ENCODE measurements around the gene RACK1.

Gene RACK1

GRCh38 chr5:181259283-181259682, 15.6 kb upstream of the RACK1 start:
- DNase-seq: no peak

- DNase-seq: no peak
Measured at GRCh38 chr5:181258576-181258975, 14.9 kb upstream of the RACK1 start.

DNA sequence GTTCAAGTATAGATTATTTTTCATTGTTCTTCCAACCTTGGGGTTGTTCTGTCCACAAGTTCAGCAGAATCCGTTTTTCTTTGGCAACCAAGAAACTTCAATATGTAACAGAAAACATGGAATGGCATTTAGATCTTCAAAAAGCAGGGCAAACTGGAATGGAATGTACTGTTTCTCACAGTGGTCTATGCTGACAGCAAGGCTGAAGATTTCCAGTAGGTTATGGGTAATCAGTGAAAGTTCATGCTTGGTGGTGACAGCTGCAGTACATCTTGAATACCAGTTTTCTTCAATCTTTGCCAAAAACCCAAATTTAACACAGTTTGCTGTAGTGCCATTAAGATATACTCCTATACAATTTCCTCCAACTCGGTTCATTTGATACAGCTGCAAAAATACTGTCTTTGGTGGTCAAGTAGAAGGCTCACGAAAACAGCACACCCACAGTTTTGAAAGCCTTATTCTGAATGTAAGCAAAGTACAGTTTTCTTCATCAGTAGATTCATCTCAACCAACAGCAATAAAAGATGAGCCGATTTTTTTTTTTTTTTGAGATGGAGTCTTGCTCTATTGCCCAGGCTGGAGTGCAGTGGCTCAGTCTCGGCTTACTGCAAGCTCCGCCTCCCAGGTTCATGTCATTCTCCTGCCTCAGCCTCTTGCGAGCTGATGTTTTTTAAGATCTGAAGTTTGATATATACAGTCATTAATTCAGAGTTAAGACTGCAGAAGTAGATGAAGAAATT, 12.3 kb upstream of the RACK1 start:
- DNase-seq: no peak

GRCh38 chr5:181255276-181255675, 11.6 kb upstream of the RACK1 start:
- DNase-seq: no peak

DNA sequence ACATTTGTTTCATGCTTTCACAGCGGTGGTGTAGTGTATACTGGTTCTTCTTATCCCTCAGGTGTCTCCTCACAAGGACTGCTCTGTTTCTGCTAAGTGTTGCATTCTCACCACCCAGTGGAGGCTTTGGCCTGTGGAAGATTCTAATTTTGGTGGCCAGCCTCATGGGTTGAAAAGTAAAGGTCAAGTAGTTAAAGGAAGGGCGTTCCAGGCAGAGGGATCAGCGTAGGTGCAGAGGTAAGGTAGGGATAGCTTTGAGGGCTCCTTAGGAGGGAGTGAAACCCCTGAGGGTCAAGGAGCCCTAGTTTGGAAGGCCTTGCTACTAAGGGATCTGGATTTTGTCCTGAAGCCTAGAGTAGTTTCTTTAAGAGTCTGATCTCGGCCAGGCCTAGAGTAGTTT, 4.6 kb upstream of the RACK1 start:
- no peak for DNase-seq

DNA sequence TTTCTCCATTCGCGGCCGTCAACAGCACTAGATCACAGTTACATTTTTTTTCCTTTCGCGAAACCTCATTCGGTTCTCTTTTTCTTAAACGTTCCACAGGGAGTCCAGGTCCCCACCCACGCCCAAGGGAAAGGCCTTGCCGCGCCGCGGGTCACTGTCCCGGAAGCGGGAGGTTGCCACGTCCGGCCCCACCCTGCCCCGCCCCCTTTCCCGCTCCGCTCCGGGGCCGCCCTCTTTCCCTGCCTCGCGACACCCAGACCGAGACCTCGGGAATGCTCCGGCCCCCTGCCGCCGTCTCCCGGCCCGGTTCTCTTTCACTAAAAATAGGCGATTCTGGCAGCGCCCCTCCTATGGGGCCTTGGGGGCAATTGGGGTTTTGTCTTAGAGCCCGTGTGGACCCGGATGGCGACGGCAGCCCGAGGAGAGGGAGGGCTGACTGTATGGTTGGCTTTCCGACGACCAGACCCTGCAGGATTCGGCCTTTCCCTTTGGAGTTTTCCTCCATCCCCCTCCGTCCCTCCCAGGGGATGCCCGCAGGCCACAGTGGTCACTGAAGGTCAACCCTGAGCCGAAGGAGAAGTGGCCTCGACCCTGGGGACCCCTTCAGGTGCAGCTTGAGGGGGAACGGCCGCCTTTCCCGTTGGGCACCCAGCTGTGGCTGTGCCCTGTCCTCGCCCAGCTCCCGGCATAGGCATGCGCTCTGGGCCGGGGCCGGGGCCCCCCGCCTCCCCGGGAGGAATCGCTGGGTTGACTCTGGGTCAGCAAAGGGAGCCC, 2.8 kb upstream of the RACK1 start:
- DNase-seq: peak; percentile 98

DNA sequence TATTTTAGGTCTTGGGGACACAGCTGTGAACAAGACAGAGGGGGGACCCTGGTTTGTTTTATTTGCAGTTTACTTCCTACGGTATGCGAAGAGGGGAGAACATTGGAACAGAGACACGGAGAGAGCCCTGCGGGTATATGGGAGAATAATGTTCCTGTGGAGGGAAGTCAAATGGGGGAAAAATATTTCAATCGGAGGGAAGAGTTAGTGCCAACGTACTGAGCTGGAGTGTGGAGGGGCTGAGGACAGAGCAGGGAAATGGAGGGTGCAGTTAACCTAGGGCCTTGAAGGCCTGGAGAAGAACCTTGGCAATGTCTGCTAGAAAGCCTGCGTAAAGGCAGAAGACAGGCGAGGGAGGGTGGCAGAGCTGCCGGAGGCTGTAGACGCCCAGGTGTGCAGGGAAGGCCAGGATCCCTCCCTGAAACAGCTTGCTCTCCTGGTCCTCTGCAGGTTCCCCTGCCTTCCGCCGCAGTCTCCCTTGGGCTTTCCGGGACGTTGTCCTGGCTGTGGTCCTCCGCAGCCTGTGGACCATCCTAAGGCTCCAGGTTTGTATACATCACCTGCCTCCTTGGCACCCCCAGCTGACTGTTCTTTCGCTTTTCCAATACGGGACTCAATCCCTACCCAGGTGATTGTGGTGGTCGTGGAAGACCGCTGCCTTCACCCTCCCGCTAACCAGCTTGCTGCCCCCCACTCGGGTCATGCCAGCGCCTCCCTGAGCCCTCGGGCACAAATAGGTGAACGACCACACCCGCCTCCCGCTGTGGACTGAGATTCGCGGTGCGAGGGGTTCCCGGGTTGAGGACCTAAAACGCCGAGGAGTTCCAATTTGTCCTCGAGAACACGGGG, 1.9 kb upstream of the RACK1 start:
- DNase-seq: no peak

- peak; percentile 36 for DNase-seq
Measured at GRCh38 chr5:181243018-181243563, 615 bp downstream of the RACK1 start.

- no peak for DNase-seq
Measured at GRCh38 chr5:181242031-181242451, 1.7 kb downstream of the RACK1 start.

DNA sequence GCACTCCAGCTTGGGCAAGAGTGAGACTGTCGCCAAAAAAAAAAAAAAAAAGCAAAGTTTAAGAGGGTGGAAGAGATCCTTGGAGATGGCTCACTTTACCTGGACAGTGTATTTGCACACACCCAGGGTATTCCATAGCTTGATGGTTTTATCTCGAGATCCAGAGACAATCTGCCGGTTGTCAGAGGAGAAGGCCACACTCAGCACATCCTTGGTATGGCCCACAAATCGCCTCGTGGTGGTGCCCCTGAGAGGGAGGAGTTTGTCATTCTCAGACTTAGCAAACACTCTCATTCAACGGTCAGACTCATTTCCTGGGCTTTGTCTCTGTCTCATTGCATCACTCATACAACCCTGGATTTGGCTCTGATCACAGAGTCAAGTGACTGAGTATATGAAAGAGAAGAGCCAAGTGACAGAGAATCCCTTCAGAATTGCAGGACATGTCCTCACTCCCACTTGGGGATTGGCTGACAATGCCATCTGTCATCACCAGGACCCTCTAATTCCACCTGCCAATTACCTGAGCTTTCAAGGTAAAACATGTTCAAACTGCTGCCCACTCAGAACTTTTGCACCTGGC, 2.2 kb downstream of the RACK1 start:
- DNase-seq: peak; percentile 93

DNA sequence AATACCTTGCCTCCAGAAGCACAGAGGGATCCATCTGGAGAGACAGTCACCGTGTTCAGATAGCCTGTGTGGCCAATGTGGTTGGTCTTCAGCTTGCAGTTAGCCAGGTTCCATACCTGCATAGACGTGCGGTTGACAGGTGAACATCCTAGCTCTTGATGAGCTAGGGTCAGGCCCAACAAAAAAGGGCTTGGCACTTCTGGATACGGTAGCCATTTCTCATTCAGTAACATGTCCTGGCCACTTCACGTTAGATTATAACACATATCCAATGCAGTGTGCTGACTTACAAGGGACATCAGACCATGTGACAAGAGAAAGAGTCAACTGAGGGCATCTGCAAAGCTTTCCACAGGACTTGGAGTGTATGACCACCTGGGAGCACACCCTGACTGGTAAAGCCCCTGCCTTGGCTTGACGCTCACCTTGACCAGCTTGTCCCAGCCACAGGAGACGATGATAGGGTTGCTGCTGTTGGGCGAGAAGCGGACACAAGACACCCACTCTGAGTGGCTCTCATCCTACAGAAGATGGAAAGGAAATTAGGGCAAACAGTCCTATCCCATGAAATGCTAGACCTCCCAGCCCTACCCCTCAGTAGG, 4.5 kb downstream of the RACK1 start:
- DNase-seq: no peak

DNA sequence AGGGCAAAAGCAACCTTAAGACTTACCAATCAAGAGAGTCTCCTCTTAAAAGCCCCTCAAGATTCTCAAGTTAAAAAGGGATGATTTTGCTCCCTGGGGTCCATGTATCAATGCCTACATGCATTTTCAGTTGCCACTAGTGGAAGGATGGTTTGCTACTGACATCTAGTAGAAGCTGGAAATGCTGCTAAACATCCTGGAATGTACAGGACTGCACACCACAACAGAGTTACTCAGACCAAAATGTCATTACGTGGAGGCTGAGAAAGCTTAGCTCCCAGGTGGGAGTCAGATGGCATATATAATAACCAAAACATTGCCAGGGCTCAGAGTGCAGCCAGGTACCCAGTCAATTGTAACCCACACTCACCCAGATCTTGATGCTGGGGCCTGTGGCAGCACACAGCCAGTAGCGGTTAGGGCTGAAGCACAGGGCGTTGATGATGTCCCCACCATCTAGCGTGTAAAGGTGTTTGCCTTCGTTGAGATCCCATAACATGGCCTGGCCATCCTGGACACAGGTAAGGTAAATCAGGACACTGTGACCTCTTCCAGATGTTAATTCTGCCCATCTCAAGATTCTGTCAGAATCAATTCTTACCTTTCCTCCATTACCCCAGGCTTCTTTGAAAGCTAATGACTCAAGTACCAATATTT, 5.8 kb downstream of the RACK1 start:
- no peak for DNase-seq

DNA sequence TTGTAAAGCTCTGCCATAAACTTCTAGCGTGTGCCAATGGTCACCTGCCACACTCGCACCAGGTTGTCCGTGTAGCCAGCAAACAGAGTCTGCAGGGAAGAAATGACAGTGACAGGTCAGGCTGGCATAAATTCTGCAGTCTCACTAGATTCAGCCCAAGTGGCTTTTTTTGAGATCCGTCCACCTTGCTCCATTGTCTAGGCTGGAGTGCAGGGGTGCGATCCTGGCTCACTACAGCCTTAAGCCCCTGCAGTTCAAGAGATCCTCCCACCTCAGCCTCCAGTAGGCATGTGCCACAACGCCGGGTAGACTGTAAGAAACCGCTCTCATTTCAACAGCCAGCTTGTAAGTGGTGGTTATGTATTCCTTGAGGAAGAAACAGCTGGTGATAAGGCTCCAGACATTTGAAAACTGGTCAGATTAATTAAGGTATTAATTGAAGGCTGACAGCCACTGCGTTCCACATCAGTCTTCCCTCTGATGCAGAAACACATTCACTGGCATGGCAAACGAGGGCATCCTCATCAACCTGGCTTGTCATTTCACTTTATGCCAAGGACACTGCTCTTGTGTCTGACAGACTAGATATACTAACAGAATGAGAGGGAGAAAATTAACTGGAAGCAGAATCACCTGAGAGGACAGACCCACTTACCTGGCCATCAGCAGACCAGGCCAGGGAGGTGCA, 6.6 kb downstream of the RACK1 start:
- DNase-seq: no peak

- DNase-seq: no peak
Measured at GRCh38 chr5:181236471-181236870, 7.2 kb downstream of the RACK1 start.

DNA sequence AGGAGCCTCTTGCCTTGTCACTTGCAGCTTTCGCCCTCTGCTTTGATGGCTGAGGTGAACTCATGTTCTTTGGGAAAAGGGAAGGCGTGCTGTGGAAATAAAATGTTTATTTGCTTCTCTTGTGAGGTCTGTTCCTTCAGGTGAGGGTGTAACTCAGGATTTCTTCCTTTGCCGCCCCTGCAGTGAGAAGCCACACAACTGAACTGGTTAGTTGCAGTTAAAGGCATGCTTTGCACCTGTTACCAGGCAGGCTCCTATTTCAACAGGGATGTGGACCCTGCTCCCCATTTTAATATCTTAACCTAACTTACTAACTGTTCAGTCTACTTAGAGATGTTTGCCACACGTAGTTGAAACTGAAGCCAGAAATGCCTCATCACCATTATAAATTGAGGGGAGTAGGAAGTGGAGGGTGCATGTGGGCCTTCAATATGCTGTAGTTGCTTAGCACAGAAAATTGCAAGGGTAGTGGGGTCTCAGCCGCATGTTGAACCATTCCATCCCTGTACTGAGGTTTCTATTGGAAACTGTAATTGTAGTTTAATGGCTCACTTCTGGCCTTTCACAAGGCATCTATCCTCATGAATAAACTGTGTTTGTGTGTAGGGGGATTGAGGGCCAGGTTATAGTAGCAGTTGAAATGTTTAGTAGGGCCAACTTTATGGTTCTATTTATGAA, 7.9 kb downstream of the RACK1 start:
- no peak for DNase-seq

- DNase-seq: no peak
Measured at GRCh38 chr5:181235323-181235688, 8.4 kb downstream of the RACK1 start.

- no peak for DNase-seq
Measured at GRCh38 chr5:181234455-181235306, 9.0 kb downstream of the RACK1 start.

- DNase-seq: no peak
Measured at GRCh38 chr5:181233801-181234454, 9.8 kb downstream of the RACK1 start.
